Natural killer cell (primary cell): ENCODE measurements around the gene AADACL3. TPM values are rescaled to one million over a fixed set of nuclear protein-coding genes. Genes with fewer than 3 reads are reported as not detected.

Source experiments
- ATAC-seq, 3 donors: fragments of 150-1000 bp in 2 of 3; fragments of 200-7000 bp in 1 of 3; cut with Tn5 transposase; 1 replicate in 1 of 3; 2 replicates in 2 of 3; pipeline ENCODE4 v1.10.0; 2021; ENCODE audit warnings: mild to moderate bottlenecking in 2 of 3, moderate library complexity in 2 of 3
- DNase-seq, 2 donors: peaks; one replicate each; pipeline versions ENCODE4 v3.0.0 to v3.0.0-alpha.2; 2013 to 2021; ENCODE audit warnings: mixed read lengths in 1 of 2
- H3K27ac ChIP-seq: one replicate; pipeline ENCODE4 v1.5.1; 2013; ENCODE audit warnings: mild to moderate bottlenecking, low read length
- H3K27me3 ChIP-seq: one replicate; pipeline ENCODE4 v1.6.1; 2013; ENCODE audit warnings: low read length; ENCODE audit not compliant: control insufficient read depth, insufficient read depth
- H3K36me3 ChIP-seq: one replicate; pipeline ENCODE4 v1.6.1; 2013; ENCODE audit warnings: low read length; ENCODE audit not compliant: control insufficient read depth, insufficient read depth
- H3K4me1 ChIP-seq: one replicate; pipeline ENCODE4 v1.6.1; 2013; ENCODE audit warnings: low read length; ENCODE audit not compliant: control insufficient read depth, insufficient read depth
- H3K4me3 ChIP-seq: one replicate; pipeline ENCODE4 v1.5.1; 2013; ENCODE audit warnings: low read length
- H3K9me3 ChIP-seq: one replicate; pipeline ENCODE4 v1.6.1; 2013; ENCODE audit warnings: low read length; ENCODE audit not compliant: control insufficient read depth, insufficient read depth
- H3K27ac Mint-ChIP-seq, 2 donors: one replicate each; pipeline ENCODE4 v1.8.0; 2022; ENCODE audit warnings: mild to moderate bottlenecking in 2 of 2, mixed read lengths in 2 of 2, moderate library complexity in 1 of 2
- H3K27me3 Mint-ChIP-seq, 2 donors: one replicate each; pipeline ENCODE4 v1.8.0; 2022; ENCODE audit warnings: low read depth in 2 of 2, mixed read lengths in 2 of 2
- H3K36me3 Mint-ChIP-seq: one replicate; pipeline ENCODE4 v1.8.0; 2022; ENCODE audit warnings: mixed read lengths
- H3K4me1 Mint-ChIP-seq, 2 donors: one replicate each; pipeline ENCODE4 v1.8.0; 2022; ENCODE audit warnings: mixed read lengths in 2 of 2
- H3K4me3 Mint-ChIP-seq: one replicate; pipeline ENCODE4 v1.8.0; 2022; ENCODE audit warnings: mild to moderate bottlenecking, moderate library complexity, mixed read lengths
- H3K9me3 Mint-ChIP-seq, 2 donors: one replicate each; pipeline ENCODE4 v1.8.0; 2022; ENCODE audit warnings: mixed read lengths in 2 of 2
- CTCF ChIP-seq: fragments of 200-600 bp; IDR thresholded peaks from one replicate; pipeline ENCODE4 v1.8.0; 2022; ENCODE audit warnings: antibody characterized with exemption
- WGBS: methylation state at CpG from one replicate; pipeline ENCODE4 v1.1.7; 2013; ENCODE audit warnings: missing lambda C conversion rate; ENCODE audit not compliant: insufficient coverage; 5-methylcytosine and 5-hydroxymethylcytosine counted together
- intact Hi-C: fragments of 100-400 bp; cut with micrococcal nuclease; formaldehyde crosslinking; loops from one replicate; pipeline ENCODE4 v1.14.2; 2022
- total RNA-seq, 4 donors: library from RNA; stranded (reverse); fragments of 120-200 nt in 1 of 4; gene quantifications; one replicate each; pipeline versions ENCODE4 v1.2.3 to v1.2.4, GENCODE V29; 2013 to 2022

Gene AADACL3
- total RNA-seq, 3 donors from 2014 or later (not counting 1 experiment from before 2014, with no cell fraction given), result not detected

DNA sequence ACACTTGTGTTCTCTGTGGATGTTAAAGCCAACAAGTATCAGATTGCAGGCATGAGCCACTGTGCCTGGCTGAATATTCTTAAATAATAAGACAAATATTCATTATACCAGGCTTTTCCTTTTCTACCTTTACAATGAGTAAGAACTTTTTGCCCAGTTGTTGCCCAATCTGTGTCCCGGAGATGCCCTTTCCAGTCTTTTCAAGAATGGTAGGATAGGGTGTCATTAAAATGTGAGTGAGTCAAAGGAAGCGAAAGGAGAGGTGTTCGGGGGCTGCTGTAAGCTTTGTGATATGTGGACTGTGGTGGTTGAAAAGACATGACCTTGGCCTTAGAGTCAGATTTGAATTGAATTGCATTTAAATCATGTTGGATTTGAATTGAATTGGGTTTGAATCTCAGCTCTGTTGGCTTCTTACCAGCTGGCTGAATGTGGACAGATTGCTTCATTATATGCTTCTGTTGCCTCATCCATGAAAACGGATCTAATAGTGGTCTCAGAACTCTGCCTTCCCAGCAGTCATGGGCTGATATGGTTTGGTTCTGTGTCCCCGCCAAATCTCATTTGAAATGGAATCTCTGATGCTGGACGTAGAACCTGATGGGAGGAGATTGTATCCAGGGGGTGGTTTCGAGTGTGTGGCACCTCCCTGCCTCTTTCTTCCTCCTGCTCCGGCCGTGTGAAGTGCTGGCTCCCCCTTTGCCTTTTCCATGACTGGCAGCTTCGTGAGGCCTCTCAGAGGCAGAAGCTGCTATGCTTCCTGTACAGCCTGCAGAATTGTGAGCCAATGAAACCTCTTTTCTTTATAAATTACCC, 22.7 kb upstream of the AADACL3 start:
- no peaks in the 10 kb centered on the region for H3K36me3 Mint-ChIP-seq
- H3K9me3 ChIP-seq, result no peaks in the 10 kb centered on the region
- DNase-seq (no peak), ATAC-seq (no peak)
- no peak overlapping the region for H3K4me3 ChIP-seq
- WGBS, result 73% methylated on average over 10 of the region's 10 CpGs
- no peaks in the 10 kb centered on the region for H3K4me1 Mint-ChIP-seq
- H3K27me3 ChIP-seq, result no peaks in the 10 kb centered on the region
- no peaks in the 10 kb centered on the region for H3K4me1 ChIP-seq
- no peaks in the 10 kb centered on the region for H3K36me3 ChIP-seq
- no peak overlapping the region for H3K4me3 Mint-ChIP-seq
- H3K27ac Mint-ChIP-seq, result no peak overlapping the region
- intact Hi-C loops, result no loop called here
- peaks cover 10 to 26% of the 10 kb centered on the region in 2 donors for H3K27me3 Mint-ChIP-seq
- no peak for TF ChIP-seq CTCF
- no peaks in the 10 kb centered on the region for H3K9me3 Mint-ChIP-seq
- no peak overlapping the region for H3K27ac ChIP-seq

DNA sequence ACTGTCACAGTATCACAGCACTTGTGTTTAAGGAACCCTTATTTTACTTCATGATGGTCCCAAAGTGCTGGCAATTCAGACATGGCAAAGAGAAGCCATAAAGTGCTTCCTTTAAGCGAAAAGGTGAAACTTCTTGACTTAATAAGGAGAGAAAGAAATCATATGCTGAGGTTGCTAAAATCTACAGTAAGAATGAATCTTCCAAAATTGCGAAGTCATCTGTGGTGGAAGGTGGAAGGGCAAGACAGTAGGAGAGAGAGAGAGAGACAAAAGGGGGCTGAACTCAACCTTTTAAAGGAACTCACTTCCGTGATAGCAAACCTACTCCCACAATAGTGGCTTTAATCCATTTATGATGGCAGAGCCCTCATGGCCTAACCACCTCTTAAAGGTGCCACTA, 19.3 kb upstream of the AADACL3 start:
- H3K27me3 ChIP-seq, result peaks cover 6% of the 10 kb centered on the region
- TF ChIP-seq CTCF, result no peak
- no peak overlapping the region for H3K27ac Mint-ChIP-seq
- H3K4me1 ChIP-seq, result no peaks in the 10 kb centered on the region
- no peaks in the 10 kb centered on the region for H3K9me3 ChIP-seq
- intact Hi-C loops, result no loop called here
- H3K36me3 Mint-ChIP-seq, result no peaks in the 10 kb centered on the region
- H3K4me3 ChIP-seq, result no peak overlapping the region
- DNase-seq (no peak), ATAC-seq (no peak)
- no peaks in the 10 kb centered on the region for H3K4me1 Mint-ChIP-seq
- no peaks in the 10 kb centered on the region for H3K36me3 ChIP-seq
- H3K4me3 Mint-ChIP-seq, result no peak overlapping the region
- 98% methylated on average over 2 of the region's 3 CpGs for WGBS
- H3K27ac ChIP-seq, result no peak overlapping the region
- no peaks in the 10 kb centered on the region for H3K9me3 Mint-ChIP-seq
- peaks cover 19 to 34% of the 10 kb centered on the region in 2 donors for H3K27me3 Mint-ChIP-seq

GRCh38 chr1:12697397-12697796, 18.5 kb upstream of the AADACL3 start:
- H3K9me3 Mint-ChIP-seq, result no peaks in the 10 kb centered on the region
- Histone ChIP-seq H3K9me3 (peaks cover under 1% of the 10 kb centered on the region), H3K4me3 (no peak overlapping the region), H3K4me1 (no peaks in the 10 kb centered on the region), H3K36me3 (no peaks in the 10 kb centered on the region), H3K27ac (no peak overlapping the region), H3K27me3 (peaks cover 6% of the 10 kb centered on the region)
- H3K4me1 Mint-ChIP-seq, result no peaks in the 10 kb centered on the region
- H3K36me3 Mint-ChIP-seq, result no peaks in the 10 kb centered on the region
- ATAC-seq, result no peak
- intact Hi-C loops, result no loop called here
- WGBS, result 87% methylated on average over 3 of the region's 3 CpGs
- H3K27ac Mint-ChIP-seq, result no peak overlapping the region
- H3K4me3 Mint-ChIP-seq, result no peak overlapping the region
- TF ChIP-seq CTCF, result no peak
- peaks cover 19 to 34% of the 10 kb centered on the region in 2 donors for H3K27me3 Mint-ChIP-seq
- DNase-seq, result no peak
